ENCODE results near the gene CCNY.

CCNY gene

DNA sequence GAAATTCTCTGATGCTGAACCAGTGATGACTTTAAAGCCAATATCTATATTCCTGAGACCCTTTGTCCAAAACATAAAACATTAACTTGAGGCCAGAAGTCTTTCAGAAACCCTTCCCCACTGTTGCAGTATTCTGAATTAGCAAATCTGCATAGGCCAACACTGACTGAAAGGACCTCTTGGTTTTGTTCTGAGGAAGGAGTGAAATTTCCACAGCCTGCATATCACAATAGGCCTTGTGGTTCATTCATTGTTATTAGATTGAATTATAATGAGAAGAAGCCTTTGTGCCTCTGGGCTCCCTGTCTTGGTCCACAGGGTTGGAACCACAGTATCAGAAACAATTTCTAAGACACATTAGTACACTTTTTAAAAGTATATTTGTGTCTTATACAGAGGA, 90.3 kb downstream of the CCNY start:
- DNase-seq (ENCODE audit: low read depth, low spot score) = no peak

- no peak for DNase-seq (ENCODE audit: low read depth, low spot score)
These were observed 91.2 kb downstream of the CCNY start for GRCh38 chr10:35427543-35427942.

GRCh38 chr10:35428521-35428920, 92.2 kb downstream of the CCNY start:
- DNase-seq (ENCODE audit: low read depth, low spot score) = no peak

DNA sequence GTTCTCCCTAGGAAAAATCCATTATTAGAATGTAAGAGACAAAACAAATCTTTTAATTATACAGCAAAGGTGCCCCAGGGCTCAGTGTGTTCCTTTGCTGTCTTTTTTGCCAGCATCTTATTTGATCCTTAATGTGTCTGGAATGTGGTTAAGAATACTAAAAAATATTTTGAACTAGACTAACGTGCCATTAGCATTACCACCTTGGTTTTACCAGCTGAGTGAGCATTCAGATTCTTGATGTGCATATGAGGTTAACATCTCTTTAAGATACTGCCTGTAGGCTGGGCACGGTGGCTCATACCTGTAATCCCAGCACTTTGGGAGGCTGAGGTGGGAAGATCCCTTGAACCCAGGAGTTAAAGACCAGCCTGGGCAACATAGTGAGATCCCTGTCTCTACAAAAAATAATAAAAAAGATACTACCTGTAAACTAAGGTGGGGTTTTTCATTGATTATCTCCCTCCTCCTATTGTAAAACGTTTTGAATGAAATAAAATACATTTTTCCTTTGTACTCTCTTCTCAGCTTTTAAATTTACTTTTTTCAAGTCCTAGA, 96.6 kb downstream of the CCNY start:
- DNase-seq (ENCODE audit: low read depth, low spot score) = no peak

DNA sequence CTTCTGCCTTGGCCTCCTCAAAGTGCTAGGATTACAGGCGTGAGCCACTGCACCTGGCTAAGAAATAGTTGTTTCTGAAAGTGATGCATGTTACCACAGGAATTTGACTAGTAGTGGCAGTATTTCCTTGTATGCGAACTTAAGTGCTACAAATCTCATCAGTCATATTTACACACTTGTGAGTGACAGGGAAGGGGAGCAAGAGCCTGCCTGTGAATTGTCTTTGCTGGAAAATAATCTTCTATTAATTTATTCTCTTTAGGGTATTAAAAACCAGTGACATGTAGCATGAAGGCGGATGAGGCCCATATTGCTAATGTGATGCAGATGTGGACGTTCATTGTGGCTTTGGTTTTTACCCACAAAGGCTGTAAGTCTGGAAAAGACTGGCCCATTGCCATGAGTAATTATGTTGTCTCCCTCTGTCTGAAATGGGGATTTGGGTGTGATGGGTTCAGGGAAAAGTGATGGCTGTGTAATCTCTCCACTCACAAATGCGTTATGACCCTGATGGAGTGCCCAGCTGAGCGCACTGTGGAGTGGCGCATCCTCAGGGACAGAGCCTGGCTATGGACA, 97.6 kb downstream of the CCNY start:
- DNase-seq (ENCODE audit: low read depth, low spot score) = no peak

DNA sequence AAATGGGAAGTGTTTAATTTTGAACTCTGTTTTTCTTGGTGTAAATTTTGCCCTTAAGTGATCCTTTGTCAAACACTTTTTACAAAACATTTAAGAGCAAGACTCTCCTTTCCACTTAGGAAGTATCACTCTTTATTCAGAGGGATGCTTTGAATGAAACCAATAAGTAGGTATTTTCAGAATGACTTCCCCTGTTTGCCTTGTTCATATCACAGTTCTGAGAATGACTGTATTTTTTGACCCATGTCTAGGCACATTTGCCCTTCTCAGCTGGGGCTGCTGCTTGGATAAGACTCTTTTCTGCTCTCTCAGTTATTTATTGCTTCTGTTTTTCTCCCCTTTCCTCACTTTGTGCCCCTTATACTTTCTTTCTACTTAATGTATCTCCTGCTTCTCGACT, 98.2 kb downstream of the CCNY start:
- no peak for DNase-seq (ENCODE audit: low read depth, low spot score)

DNA sequence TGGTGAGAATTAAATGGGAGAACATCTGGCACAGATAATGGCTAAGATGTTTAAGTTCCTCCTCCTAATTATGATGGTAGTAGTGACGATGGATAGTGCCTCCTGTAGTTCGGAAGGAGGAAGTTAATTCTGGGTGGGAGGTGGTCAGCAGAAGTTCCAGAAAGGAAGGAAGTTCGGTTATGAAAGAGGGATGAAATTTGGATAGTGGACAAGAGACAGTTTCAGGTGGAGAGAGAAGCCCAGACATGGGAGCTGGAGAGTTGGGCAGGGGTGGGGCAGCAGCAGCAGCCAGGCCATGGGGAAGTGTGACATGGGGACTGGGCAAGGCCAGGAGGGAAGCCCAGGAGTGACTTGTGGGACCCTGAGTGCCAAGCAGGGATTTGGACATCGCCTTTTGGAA, 99.5 kb downstream of the CCNY start:
- DNase-seq (ENCODE audit: low read depth, low spot score) = no peak

DNA sequence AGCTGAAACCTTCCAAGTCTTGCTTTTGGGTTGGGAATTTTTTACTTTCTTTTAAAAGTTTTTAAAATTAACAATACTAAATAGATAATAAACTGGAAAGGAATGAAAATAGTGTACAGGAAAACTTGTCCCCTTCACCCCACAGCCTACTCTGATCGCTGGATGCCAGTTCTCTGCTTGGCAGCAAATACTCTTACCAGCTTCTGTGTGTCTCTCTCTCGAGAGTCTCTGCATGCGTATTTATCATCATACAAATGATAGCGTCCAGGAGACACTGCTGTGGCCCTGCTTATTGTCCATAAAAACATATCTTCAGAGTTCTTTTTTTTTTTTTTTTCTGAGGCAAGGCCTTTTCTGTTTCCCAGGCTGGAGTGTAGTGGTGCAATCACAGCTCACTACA, 101.5 kb downstream of the CCNY start:
- DNase-seq (ENCODE audit: low read depth, low spot score) = no peak

DNA sequence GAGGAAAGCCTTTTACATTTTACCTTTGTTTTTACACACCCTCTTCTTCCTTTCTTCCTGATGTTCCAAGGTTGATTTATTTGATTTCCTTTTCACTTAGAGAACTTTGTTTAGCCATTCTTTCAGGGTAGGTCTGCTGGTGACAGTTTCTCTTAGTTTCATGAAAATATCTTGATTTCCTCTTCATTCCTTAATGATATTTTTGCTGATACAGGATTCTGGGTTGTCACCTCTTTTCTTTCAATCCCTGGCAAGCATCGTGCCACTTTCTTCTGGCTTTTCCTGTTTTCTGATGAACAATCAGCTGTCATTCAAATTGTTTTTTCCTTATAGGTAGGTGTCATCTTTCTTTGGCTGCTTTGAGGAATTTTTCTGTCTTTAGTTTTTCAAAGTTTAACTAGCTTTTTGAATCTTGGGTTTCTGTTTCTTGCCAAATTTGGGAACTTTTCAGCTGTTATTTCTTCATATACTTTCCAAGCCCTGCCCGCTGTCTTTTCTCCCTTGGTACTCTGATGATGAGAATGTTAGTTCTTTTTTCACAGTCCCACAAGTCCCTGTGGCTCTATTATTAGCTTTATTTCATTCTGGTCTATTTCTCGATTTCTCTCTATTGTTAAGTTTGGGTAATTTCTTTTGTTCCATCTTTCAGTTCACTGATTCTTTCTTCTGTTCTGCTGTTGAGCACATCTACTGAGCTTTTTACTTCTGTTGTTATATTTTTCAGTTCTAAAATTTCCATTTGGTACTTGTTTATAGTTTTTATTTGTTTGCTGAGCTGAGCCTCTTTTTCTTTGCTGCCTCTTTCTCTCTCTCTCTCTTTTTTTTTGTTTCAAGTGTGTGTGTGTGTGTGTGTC, 102.6 kb downstream of the CCNY start:
- no peak for DNase-seq (ENCODE audit: low read depth, low spot score)

DNA sequence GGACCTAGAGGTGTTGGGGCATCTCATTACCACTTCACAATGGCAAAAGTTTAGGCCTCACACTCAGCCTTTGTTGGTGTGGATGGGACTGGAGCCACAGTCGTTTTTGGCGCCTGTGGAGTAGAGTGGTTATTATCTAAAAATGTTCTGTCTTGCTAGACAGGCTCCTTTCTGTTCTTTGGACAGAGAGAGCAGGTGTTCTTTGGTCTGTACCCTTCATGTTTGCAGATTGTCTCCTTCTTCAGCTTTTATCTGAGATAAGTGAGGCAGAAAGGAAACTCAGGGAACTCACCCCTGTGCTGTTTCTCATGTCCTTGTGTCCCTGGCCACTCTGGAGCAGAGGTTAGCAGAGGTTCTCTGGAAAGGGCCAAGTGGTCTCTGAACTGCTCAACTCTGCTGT, 103.7 kb downstream of the CCNY start:
- no peak for DNase-seq (ENCODE audit: low read depth, low spot score)

GRCh38 chr10:35442028-35442427, 105.7 kb downstream of the CCNY start:
- no peak for DNase-seq (ENCODE audit: low read depth, low spot score)

DNA sequence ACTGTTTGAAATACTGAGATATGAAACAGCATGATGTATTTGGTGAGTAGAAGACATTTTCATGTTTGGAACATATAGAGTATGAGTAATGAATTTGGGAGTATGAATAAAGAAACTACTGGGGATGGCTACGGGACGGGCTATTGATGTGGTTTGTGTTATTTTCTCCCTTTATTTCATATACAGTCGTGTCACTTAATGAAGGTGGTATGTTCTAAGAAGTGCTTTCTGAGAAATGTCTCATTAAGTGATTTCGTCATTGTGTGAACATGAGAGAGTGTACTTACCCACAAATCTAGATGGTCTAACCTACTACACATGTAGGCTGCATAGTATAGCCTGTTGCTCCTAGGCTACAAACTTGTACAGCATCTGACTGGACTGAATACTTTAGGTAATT, 106.3 kb downstream of the CCNY start:
- DNase-seq (ENCODE audit: low read depth, low spot score) = no peak

DNA sequence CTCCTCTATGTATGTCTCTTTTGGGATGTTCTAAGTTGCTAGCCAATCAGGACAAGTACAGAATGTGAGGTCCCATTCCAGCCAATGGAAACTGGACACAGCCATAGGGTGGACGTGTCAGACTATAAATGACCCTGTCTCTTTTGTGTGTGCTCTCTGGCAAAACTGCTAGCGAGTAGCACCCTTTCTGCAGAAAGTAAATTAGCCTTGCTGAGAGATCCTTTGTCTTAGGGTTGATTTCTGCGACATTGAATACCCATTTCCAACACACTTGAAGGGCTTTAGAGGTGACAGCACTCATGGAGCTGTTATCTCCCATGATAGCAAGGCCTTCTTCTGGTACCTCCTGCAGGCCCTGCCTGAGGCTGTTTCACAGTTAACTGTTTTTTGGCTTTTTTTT, 107.5 kb downstream of the CCNY start:
- no peak for DNase-seq (ENCODE audit: low read depth, low spot score)

GRCh38 chr10:35445150-35445884, 109.0 kb downstream of the CCNY start:
- no peak for DNase-seq (ENCODE audit: low read depth, low spot score)

DNA sequence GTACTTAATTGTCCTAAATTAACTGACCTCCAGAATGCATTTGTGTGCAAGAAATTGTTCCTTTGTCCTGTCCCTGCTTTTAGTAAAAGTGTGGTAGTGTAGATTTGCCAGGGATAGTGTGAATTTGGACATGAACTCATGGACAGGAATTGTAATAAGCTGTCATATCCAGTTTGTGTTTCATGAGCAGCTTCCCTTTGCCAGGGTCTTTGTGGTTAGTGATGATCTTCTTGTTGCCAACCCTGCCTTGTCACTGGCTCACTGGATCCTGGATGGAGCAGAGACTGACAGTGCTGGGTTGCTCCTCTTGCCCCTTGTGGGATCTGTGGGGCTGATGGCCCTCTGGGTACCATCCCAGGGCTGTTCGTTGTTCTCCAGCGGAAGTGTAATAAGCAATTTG, 110.1 kb downstream of the CCNY start:
- no peak for DNase-seq (ENCODE audit: low read depth, low spot score)

GRCh38 chr10:35447693-35448407, 111.5 kb downstream of the CCNY start:
- no peak for DNase-seq (ENCODE audit: low read depth, low spot score)

GRCh38 chr10:35448687-35449662, 112.7 kb downstream of the CCNY start:
- DNase-seq (ENCODE audit: low read depth, low spot score) = no peak

- no peak for DNase-seq (ENCODE audit: low read depth, low spot score)
These were observed 113.6 kb downstream of the CCNY start for GRCh38 chr10:35449944-35450343.

DNA sequence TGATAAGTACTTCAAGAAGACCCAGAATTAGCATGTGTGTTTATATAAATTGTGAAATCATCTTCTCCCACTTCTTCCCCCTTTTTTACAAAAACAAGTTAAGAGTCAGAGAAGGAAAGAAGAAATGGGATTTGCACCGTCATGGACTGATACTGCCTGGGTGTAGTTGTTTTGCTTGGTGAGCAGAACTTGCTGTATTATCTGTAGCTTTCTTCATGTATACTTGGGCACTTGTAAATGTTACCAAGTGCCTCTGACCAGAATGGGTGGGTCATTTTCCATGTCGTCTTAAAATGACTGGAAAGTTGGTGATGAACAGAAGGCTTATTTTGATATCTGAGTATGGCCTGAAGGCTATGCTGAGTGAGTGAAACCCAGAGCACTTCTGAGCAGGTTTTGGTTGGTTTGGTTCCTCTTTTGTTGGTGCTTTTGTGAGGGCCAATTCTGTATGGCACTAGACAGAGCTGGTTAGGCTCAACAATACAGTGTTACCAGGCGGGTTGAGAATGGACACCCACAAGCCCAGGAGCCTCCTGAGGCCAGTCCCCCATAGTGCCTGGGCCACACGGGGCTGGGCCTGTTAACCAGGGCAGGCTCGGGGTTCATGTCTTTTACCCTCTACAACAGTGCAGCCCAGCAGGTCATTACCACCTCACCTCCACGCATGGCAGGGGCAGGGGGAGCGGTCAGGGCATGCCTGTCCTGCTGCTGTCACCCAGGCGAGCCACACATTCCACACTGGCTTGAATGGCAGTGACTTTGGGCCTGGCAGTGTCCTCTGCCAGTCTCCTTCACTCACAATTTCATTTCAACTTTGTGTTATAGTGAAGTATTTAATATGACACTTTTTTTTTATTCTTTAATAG, 115.1 kb downstream of the CCNY start:
- no peak for DNase-seq (ENCODE audit: low read depth, low spot score)

DNA sequence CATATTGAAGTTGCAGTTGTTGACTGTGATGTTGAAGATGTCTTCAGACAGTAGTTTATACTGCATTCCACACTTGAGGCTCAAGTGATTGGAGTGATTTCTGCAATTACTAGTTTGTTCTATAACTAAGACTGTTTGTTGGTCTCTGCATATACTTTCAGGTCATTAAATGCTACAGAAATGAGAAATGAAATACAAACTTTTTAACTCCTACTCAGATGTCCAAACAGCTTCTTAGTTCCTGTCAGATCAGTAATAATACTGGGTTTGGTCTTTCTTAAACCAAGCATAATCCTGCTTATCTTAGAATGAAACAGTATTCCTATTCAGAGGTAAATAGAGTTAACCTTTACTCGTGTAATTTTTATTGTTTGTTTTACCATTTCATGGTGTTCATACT, 115.9 kb downstream of the CCNY start:
- no peak for DNase-seq (ENCODE audit: low read depth, low spot score)
